PC-3 (cell line): Measurements from ENCODE around the gene PPP4R1.

Experiments
- EZH2 ChIP-seq: fragments of 300-600 bp; sonication (generic); IDR thresholded peaks from one replicate; pipeline ENCODE4 v1.6.1; 2017; ENCODE audit warnings: antibody characterized with exemption, mild to moderate bottlenecking, low read length; ENCODE audit not compliant: unreplicated experiment
- EZH2phosphoT487 ChIP-seq: fragments of 300-600 bp; sonication (generic); IDR thresholded peaks from 2 replicates; pipeline ENCODE4 v1.6.1; 2018; ENCODE audit warnings: mild to moderate bottlenecking, antibody characterized with exemption, low read length, borderline replicate concordance
- TF ChIP-seq, protein P1 (sequence below): fragments of 300-600 bp; sonication (generic); conservative IDR thresholded peaks from 2 replicates; pipeline ENCODE4 v1.5.1; 2017; ENCODE audit warnings: antibody characterized with exemption, low read depth, mild to moderate bottlenecking, low read length

DNA sequence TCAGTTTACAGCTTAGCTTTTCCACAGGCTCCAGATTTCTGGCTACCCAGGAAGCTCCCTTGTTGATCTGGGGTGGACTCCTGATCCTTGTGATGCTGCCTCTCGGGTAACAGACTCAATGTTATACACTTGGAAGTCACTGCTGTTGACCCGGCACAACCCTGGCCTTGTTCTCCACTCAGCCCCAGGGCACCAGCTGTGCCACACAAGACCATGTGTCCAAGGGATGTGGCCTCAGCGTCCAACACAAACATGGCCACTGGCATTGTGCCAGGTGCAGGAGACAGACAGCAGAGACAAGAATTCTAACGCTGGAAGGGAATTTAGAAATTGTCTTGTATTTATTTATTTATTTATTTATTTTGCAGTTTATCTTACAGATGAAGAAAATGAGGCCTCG is 39.0 kb upstream of the PPP4R1 start:
- TF ChIP-seq, protein P1, sequence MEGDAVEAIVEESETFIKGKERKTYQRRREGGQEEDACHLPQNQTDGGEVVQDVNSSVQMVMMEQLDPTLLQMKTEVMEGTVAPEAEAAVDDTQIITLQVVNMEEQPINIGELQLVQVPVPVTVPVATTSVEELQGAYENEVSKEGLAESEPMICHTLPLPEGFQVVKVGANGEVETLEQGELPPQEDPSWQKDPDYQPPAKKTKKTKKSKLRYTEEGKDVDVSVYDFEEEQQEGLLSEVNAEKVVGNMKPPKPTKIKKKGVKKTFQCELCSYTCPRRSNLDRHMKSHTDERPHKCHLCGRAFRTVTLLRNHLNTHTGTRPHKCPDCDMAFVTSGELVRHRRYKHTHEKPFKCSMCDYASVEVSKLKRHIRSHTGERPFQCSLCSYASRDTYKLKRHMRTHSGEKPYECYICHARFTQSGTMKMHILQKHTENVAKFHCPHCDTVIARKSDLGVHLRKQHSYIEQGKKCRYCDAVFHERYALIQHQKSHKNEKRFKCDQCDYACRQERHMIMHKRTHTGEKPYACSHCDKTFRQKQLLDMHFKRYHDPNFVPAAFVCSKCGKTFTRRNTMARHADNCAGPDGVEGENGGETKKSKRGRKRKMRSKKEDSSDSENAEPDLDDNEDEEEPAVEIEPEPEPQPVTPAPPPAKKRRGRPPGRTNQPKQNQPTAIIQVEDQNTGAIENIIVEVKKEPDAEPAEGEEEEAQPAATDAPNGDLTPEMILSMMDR = no peak
- no peak for TF ChIP-seq EZH2
- TF ChIP-seq EZH2phosphoT487 = no peak
